HG03457 (cell line): Measurements from ENCODE around the gene CAMSAP1.

Experiments used
- ATAC-seq: cut with Tn5 transposase; IDR thresholded peaks from one replicate; pipeline ENCODE4 v1.9.1; 2021; ENCODE audit warnings: moderate number of reproducible peaks; ENCODE audit not compliant: unreplicated experiment

Gene CAMSAP1

DNA sequence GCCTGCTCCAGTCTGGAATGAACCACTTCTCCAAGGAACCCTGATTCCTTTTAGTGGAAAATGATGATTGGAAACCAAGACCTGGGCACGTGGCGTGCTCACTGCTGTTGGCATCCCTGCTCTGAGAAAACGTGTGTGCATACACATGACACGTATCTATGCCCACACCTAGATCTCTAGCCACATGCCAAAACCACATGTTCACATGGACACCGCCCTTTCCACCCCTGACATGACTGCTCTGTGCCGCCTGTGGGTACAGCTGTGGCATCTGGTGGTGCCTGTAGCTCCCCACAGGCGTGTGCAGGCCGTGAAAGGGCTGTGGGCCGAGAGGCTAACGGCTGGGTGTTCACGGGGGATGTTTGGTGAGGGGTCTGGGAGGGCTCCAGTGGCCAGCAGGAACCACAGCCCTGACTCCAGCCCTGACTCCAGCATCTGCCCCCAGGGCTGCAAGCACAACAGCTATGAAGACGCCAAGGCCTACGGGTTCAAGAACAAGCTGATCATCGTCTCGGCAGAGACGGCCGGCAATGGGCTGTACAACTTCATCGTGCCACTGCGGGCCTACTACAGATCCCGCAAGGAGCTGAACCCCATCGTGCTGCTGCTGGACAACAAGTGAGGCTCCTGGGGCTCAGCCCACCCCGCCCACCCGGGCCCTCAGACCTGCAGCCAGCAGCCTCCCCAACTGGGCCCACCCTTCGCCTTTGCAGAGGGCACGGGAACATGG is 130.3 kb downstream of the CAMSAP1 start:
- ATAC-seq, result no peak

DNA sequence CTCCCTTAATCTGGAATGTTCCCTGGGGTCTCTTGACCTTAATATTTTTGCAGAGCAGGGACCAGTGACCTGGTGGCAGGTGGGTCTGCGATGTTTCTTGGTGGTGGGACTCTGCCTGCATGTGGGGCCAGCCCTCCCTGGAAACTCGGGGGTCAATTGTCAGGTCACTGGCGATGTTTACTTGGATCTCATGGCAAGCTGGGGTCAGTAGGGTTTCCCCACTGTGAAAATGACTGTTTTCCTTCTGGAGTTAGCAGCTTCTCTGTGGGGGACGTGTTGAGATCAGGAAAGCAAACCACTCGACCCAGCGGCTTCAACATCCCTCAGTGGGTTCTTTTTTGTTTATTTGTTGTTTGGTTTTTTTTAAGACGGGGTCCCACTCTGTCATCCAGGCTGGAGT is 131.4 kb downstream of the CAMSAP1 start:
- no peak for ATAC-seq

DNA sequence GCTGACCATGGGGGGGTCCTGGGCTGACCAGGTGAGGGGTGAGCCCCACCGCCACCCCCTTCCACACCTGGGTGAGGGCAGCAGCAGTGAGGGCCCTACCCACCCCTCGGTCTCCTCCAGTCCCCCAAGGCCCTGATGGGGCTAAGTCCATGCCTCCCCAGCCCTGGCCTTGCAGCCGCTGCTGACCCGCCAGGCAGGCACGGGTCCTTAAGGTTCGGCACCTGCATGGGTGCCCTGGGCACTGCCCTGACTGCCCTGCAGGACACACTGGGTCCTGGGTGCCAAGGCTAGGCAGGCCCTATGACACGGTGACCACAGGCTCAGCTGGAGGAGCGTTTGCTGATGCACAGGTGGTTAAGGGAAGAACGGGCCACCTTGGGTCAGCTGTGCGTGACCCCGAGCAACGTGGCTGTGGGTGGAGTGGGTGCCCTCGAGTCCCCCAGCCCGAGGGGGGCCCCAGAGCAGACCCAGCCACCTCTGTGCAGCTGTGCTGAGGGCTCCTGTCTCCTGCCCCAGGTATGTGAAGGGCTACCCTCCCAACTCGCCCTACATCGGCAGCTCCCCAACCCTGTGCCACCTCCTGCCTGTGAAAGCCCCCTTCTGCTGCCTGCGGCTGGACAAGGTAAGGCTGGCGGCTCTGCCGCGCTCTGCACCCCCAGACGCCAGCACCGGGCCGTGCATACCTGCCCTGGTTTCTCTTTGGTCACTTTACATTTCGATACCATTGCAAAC is 132.4 kb downstream of the CAMSAP1 start:
- ATAC-seq, result no peak

DNA sequence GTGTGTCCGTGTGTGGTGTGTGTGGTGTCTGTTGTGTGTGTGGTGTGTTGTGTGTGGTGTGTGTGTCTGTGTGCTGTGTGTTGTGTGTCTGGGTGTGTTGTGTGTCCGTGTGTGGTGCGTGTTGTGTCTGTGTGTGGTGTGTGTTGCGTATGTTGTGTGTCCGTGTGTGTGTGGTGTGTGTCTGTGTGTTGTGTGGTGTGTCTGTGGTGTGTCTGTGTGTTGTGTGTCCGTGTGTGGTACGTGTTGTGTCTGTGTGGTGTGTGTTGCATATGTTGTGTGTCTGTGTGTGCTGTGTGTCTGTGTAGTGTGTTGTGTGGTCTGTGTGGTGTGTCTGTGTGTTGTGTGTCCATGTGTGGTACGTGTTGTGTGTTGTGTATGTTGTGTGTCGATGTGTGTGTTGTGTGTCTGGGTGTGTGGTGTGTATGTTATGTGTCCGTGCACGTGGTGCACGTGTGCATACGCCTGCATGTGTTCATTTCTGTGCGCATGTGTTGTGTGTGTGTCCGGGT is 133.1 kb downstream of the CAMSAP1 start:
- ATAC-seq, result no peak

DNA sequence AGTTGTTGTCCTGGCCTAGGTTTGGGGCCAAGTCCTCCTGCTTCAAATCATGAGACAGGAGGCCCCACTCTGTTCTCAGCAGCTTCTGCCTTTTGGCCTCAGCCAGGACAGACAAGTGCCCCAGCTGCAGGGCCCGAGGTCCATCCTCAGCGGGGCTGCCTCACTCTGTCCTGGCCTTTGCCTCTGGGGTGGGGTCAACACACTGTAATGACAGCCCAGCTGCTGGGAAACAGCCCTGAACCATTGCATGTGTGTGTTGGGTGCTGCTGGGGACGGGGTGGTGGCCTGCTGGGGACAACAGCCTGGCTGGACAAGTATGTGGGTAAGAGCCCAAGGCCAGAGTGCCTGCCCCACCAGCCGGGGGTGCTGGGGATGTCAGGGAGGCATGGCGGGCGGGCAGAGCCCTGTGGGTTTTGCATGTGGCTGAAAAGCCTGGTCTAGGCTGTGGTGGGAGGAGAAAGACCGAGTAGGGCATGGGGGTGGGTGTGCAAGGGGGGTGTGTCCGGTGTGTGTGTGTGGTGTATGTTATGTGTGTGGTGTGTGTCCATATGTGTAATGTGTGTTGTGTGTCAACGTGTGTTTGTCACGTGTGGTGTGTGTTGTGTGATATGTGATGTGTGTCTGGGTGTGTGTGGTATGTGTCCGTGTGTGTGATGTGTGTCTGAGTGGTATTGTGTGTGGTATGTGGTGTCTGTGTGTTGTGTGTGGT is 133.7 kb downstream of the CAMSAP1 start:
- ATAC-seq, result no peak

DNA sequence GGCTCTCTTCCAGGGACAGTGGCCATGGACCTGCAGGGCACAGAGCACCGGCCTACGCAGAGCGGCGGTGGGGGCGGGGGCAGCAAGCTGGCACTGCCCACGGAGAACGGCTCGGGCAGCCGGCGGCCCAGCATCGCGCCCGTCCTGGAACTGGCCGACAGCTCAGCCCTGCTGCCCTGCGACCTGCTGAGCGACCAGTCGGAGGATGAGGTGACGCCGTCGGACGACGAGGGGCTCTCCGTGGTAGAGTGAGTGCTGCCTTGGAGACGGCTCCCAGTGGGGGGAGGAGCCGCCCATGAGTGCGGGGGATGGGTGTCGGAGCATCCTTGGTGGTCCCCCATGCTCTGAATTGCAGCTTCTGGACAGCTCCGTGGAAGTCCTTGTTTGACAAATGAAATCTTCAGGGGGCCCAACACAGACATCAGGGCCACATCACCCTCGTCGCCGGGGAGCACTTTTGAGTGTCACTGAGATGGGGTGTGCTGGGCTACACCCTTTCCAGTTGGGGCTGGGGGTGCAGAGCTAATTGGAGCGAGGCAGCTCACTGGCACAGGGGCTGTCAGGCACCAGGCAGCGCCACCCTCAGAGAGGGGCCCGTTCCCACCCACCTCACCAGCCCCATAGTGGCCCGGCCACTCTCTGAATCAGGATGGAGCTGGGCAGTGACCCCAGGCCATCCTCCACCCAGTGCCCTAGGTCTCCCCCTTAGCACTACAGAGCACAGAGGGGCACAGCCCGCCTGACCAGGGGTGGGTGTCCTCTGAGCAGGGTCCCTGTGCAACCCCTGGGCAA is 134.4 kb downstream of the CAMSAP1 start:
- ATAC-seq, result no peak

DNA sequence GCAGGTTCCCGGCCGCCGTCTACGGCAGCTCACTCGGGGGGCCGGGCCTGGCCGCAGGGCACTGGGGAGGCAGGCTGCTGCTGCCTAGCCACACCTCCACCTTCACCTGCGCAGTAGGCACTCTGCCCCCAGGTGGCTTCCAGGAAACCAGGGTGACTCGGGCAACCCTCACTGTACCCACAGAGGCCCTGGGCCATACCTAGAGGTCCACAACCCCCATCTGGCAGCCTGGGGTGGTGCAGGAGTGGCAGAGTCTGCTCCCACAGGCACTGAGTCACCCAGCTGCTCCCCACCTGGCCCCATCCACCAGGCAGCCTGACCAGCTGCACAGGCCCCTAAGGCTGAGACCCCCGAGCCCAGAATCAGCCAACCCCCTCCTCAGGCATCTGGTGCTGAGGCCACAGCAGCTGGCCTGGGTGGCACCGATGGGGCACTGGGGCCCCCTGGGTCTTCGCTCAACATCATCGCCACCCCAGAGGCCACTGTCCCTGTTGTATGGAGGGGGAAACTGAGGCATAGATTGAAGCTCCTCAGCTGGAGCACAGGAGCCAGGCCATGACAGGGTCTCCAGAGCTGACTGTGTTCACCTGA is 135.2 kb downstream of the CAMSAP1 start:
- ATAC-seq, result no peak

DNA sequence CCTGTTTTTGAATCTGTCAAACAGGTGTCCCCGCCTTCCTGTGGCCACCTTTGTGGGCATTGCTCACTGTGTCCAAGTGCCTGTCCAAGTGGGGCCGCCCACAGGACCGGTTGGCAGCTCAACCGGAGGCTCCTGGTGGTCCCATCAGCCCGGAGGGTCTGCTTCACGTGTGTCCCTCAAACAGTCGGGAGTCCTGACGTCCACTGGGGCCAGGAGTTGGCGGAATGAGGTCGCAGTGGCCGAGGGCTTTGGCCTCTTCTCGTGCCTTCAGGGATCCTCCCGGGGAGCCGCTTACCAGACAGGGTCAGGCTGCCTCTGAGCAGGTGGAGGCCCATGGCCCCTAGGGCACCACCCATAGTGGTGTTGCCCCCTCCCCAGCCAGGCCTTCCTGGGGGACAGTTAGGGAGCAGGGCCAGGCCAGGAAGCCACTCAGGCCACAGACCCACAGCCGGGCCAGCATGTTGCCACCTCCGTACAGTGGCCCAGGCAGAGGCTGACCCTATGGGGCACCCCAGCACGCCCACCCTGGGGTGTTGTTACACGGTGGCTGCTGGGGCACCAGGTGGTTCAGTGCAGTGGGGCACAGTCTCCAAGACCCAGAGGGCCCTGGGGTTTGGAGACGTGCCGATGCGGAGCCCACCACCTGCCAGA is 135.8 kb downstream of the CAMSAP1 start:
- no peak for ATAC-seq

DNA sequence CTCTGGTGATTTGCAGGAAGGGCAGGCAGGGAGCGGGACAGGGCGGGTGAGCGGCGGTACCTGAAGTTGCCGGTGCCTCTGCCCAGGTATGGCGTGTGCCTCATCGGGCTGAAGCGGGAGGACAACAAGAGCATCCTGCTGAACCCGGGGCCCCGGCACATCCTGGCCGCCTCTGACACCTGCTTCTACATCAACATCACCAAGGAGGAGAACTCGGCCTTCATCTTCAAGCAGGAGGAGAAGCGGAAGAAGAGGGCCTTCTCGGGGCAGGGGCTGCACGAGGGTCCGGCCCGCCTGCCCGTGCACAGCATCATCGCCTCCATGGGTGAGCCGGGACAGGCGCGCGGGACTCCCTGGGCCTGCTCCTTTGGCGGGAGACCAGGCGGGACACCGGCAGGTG is 136.6 kb downstream of the CAMSAP1 start:
- ATAC-seq, result no peak

DNA sequence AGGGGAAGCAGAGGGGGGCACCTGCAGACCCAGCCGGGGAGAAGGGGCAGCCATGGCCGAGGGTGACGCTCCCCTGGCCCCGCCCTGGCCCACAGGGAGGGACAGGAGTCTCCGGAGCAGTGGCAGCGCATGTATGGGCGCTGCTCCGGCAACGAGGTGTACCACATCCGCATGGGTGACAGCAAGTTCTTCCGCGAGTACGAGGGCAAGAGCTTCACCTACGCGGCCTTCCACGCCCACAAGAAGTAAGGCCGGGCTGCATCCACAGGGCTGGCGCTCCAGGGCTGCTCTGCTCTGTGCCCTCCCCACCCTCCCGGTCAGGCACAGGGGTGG is 137.2 kb downstream of the CAMSAP1 start:
- ATAC-seq, result no peak

DNA sequence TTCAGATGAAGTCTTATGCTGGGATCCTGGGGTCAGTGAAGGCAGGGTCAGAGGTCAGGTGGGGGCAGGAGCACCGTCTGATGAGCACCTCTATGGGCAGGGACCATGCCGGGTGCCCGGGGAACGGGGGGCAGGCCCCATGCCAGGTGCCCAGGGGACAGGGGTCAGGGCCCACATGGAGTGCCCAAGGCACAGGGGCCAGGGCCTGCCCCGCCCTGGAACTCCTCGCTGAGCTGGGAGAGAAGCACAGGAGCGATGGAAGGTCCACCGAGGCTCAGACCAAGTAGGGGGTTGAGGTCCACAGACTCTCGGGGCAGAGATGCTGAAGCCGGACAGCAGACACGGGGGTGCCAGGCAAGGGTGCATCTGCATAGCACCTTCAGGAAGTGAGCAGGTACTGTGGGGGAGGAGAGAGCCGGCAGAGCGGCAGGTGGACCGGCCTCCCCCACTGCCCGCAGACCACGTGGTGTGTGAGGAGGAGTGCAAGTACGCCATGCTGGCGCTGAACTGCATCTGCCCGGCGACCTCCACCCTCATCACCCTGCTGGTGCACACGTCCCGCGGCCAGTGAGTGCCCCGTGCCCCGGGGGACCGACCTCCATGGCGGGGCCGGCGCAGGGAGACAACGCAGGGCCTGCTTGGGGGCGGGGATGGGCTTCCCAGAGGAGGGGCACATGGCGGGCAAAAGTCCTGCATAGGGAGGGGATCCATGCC is 137.7 kb downstream of the CAMSAP1 start:
- ATAC-seq, result no peak

DNA sequence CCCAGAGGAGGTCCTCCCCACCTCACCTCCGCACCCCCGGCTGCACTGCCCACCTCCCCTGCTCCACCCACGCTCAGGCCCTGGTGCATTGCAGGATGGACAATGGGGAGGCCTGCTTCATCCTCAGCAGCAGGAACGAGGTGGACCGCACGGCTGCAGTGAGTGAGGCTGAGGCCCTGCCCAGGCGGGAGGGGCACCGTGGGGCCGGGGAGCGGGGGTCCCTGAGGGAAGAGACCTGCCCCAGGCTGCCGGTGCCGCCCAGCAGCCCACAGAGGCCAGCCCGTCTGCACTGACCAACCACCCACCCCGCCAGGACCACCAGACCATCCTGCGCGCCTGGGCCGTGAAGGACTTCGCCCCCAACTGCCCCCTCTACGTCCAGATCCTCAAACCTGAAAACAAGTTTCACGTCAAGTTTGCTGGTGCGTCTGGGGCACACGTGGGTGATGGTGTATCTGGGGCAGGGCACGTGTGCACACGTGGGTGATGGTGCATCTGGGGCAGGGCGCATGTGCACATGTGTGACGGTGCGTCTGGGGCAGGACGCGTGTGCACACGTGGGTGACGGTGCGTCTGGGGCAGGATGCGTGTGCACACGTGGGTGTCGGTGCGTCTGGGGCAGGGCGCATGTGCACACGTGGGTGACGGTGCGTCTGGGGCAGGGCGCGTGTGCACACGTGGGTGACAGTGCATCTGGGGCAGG is 138.7 kb downstream of the CAMSAP1 start:
- ATAC-seq, result no peak

DNA sequence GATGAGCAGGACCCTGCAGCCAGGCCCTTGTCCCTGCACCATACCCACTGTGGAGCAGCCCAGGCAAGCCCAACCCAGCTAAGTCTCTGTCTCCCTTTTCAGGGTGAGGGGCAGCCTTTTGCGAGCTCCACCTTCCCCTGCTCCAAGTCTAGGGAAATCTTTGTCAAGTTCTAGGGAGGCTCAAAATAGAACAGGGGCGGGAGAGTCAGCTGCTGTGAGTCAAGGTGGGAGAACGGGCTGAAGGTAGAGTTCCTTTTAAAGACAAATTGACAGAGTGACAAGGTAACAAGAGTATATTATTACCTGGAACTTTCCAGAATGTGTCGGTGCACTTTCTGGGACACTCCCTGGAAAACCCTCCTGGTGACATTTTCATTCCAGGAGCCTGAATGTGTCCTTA is 140.6 kb downstream of the CAMSAP1 start:
- ATAC-seq, result no peak

DNA sequence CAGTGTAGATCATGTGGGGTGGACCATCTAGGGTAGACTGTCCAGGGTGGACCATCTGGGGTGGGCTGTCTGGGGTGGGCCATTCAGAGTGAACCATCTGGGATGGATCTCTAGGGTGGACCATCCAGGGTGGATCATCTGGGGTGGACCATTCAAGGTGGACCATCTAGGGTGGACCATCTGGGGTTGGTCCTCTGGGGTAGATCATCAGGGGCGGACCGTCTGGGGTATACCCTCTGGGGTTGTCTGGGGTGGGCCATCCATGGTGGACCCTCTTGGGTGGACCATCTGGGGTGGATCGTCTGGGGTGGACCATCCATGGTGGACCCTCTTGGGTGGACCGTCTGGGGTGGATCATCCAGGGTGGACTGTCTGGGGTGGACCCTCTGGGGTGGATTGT is 141.1 kb downstream of the CAMSAP1 start:
- no peak for ATAC-seq

DNA sequence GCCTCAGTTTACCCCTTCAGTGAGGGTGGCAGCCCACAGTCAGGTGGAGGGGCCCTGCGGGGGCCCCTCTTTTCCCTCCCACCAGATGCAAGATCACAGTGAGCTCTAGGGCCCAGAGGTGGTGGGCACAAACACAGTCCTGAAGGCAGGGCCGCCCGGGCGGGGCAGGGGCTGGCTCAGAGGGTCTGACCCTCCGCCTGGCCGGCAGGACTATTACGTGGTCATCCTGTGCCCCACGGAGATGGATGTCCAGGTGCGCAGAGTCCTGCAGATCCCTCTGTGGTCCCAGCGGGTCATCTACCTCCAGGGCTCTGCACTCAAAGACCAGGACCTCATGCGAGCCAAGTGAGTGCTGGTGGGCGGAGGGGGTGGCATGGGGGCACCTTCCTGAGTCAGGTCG is 141.9 kb downstream of the CAMSAP1 start:
- ATAC-seq, result no peak

DNA sequence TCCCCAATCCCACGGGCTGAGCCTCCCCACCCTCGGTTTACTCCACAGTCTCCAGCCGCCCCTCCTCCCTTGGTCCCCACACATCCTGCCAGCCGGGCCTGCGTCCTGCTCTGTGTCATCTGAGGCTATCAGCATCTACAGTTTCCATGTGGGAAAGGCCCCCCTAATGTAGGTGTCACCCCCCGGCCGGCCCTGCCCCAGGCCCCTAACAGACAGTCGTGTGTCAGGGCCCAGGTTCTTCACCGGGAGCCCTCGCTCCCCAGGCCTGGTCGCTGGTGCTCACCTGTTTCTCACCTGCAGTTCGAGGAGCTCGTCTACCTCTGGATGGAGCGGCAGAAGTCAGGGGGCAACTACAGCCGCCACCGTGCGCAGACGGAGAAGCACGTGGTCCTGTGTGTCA is 142.6 kb downstream of the CAMSAP1 start:
- ATAC-seq, result no peak

DNA sequence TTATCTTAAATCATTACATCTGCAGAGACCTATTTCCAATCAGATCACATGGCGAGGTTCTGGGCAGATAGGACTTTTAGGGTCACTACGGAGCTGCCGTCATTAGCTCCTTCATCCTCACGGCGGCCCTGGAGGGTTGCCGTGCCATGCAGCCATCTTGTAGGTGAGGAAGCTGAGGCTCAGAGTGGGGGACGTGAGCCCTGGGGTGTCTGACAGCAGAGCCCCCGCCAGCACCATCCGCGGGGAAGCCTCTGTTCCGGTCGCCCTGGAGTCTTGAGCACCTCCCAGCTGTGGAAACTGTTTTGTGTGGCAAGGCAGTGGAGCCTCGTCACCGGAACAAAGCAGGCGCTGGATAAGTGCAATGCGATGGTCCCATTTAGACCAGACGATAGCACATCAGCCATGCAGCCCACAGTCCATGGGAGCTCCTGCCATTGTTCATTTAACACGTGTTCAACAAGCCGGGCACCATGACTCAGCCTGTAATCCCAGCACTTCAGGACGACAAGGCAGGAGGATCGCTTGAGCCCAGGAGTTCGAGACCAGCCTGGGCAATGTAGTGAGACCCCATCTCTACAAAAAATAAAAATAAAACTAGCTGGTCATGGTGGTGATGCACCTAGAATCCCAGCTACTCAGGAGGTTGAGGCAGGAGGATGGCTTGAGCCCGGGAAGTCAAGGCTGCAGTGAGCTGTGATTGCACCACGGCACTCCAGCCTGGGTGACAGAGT is 143.5 kb downstream of the CAMSAP1 start:
- no peak for ATAC-seq

DNA sequence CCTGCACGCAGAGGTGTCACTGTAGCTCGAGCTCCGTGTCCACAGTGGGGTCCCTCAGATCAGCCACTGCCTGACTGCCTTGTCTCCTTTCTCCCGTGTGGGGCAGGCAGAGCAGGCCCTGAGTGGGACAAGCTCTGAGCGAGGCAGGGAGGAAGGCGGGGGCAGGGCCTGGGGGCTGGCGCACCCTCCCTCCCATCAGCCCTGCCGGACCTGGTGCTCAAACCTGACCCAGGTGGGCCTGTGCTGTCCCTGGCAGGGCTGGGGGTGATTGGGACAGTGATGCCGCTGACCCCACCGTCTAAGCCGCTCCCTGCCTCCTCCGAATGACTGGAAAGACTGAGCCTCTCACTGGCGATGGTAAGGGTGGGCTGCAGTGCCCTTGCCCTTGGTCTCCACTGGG is 144.4 kb downstream of the CAMSAP1 start:
- ATAC-seq, result no peak

DNA sequence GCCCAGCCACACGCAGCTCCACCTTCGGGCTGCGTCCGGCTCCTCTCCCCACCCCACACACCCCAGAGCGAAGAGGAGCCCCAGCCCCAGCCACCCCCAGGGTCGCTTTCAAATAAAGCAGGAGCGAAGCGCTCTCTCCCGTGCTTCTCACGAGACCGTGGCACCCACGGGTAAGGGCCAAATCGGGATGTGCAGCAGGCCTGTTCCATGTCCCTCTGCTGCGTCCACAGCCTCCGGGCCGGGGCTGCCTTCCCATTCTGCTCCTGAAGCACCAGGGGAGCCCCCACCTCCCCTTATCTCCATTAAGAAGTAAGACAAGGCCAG is 145.5 kb downstream of the CAMSAP1 start:
- no peak for ATAC-seq
